ENCODE measurements around the gene LY6G6F. TPM values are rescaled to one million over a fixed set of nuclear protein-coding genes. Genes with fewer than 3 reads are reported as not detected.

The LY6G6F gene
- total RNA-seq, 2 experiments from 2014 or later, result not detected

DNA sequence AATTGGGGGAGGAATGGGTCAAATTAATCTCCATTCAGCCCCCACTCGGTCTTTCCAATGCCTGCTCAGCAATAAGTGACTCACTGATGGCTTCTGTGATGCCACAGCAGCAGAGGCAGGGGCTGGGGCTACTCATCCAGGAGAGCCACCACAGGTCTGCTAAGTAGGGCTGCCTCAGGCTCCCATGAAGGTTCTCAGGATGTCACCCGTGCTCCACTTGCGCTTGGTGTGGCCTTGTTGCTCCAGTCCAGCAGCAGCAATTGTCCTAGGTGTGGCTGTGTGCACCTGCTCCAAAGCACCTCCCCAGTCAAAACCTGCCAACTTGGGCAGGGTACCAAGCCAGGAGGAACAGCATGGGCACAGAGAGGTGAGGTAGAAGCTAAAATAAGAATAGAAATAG lies 15.5 kb downstream of the LY6G6F start:
- ATAC-seq (no peak), DNase-seq (no peak)
- no peak overlapping the region for H3K27ac Mint-ChIP-seq
- POLR2A ChIA-PET, result interaction anchor here (1.9 to 2.1 kb wide), 2 partner anchors 44 to 58 kb away, joined by 5 to 6 read pairs; partner anchors contain the start of gene GPANK1
- H3K4me3 Mint-ChIP-seq, result no peak overlapping the region
- H3K27me3 Mint-ChIP-seq, result no peaks in the 10 kb centered on the region
- peaks cover 25% of the 10 kb centered on the region for H3K4me1 Mint-ChIP-seq (ENCODE audit: low read depth)
- intact Hi-C loops (cut with micrococcal nuclease), result no loop called here
- TF ChIP-seq, protein P1, sequence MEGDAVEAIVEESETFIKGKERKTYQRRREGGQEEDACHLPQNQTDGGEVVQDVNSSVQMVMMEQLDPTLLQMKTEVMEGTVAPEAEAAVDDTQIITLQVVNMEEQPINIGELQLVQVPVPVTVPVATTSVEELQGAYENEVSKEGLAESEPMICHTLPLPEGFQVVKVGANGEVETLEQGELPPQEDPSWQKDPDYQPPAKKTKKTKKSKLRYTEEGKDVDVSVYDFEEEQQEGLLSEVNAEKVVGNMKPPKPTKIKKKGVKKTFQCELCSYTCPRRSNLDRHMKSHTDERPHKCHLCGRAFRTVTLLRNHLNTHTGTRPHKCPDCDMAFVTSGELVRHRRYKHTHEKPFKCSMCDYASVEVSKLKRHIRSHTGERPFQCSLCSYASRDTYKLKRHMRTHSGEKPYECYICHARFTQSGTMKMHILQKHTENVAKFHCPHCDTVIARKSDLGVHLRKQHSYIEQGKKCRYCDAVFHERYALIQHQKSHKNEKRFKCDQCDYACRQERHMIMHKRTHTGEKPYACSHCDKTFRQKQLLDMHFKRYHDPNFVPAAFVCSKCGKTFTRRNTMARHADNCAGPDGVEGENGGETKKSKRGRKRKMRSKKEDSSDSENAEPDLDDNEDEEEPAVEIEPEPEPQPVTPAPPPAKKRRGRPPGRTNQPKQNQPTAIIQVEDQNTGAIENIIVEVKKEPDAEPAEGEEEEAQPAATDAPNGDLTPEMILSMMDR (IDR thresholded peaks at IDR 0.05), result no peak
- CTCF ChIA-PET, result interaction anchor here (1.2 kb wide), 1 partner anchor 34 kb away, joined by 3 read pairs; no protein-coding TSS in a partner anchor
- no peaks in the 10 kb centered on the region for H3K9me3 Mint-ChIP-seq
- no peaks in the 10 kb centered on the region for H3K36me3 Mint-ChIP-seq (ENCODE audit: low read depth)

GRCh38 chr6:31723245-31723979 lies 16.7 kb downstream of the LY6G6F start, which contains the start of gene MPIG6B:
MPIG6B (plus strand) TSS chr6:31723373; CDS start chr6:31723384, 11 bp downstream.
- no peak for DNase-seq
- no peak for ATAC-seq
- POLR2A ChIA-PET, result interaction anchor here (0.8 to 2.1 kb wide), 6 partner anchors 9 to 83 kb away, joined by 3 to 5 read pairs (median 4); partner anchors contain the start of genes LSM2 and LY6G6D

DNA sequence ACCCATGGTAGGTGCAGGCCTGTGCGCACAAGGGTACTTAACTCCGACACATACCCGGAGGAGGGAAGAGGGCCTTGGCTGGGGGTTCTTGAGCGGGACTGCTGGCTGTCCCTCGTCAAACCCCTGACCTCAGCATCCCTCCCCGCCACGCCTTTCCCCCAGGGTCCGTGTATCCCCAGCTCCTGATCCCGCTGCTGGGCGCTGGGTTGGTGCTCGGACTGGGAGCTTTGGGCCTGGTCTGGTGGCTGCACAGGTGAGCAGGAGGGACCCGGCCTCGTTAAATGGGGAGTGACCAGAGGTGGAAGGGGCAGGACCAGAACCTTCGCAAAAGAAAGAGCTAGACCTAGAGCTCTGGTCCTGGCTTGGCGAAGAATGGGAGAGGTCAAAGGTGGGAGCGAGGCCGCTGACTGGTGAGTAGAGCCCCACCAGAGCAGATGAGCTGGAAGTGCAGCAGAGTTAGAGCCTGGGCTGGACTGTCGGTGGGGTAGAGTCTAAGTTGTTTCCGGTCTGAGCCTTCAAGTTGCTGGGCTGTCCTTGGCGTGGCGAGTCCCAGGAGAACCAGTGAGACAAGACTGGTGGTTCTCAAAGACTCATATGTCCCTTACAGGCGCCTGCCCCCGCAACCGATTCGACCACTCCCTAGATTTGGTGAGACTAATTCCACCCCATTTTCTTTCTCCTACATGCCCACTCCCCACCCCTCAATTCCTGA lies 17.5 kb downstream of the LY6G6F start:
- TF ChIP-seq, protein P1 (IDR thresholded peaks at IDR 0.05), result no peak
- no peak for ATAC-seq
- peaks cover 1% of the 10 kb centered on the region for H3K36me3 Mint-ChIP-seq (ENCODE audit: low read depth)
- intact Hi-C loops (cut with micrococcal nuclease), result no loop called here
- H3K27ac Mint-ChIP-seq, result no peak overlapping the region
- H3K4me3 Mint-ChIP-seq, result no peak overlapping the region
- POLR2A ChIA-PET, result interaction anchor here (0.7 to 1.3 kb wide), 3 partner anchors 9 to 183 kb away, joined by 3 to 4 read pairs (median 4); partner anchors contain the start of gene LY6G6D
- H3K27me3 Mint-ChIP-seq, result no peaks in the 10 kb centered on the region
- peaks cover 41% of the 10 kb centered on the region for H3K4me1 Mint-ChIP-seq (ENCODE audit: low read depth)
- no peak for DNase-seq
- CTCF ChIA-PET, result interaction anchor here (1.0 to 1.7 kb wide), 4 partner anchors 11 to 83 kb away, joined by 3 to 5 read pairs (median 3); partner anchors contain the start of gene LSM2
- H3K9me3 Mint-ChIP-seq, result no peaks in the 10 kb centered on the region

More at GRCh38 chr6:31723245-31723979, 16.7 kb downstream of the LY6G6F start, which contains the start of gene MPIG6B:
- intact Hi-C loops (cut with micrococcal nuclease), result no loop called here
- TF ChIP-seq, protein P1 (IDR thresholded peaks at IDR 0.05), result no peak
- CTCF ChIA-PET, result interaction anchor here (1.0 to 1.7 kb wide), 3 partner anchors 12 to 84 kb away, joined by 3 to 5 read pairs (median 3); partner anchors contain the start of gene LSM2
- H3K4me1 Mint-ChIP-seq (ENCODE audit: low read depth), result peaks cover 36% of the 10 kb centered on the region
- H3K4me3 Mint-ChIP-seq, result no peak within 1 kb of the TSS
- peaks cover 1% of the 10 kb centered on the region for H3K36me3 Mint-ChIP-seq (ENCODE audit: low read depth)
- H3K9me3 Mint-ChIP-seq, result no peaks in the 10 kb centered on the region
- no peak within 1 kb of the TSS for H3K27ac Mint-ChIP-seq
- no peaks in the 10 kb centered on the region for H3K27me3 Mint-ChIP-seq

GRCh38 chr6:31725502-31726350 lies 19.1 kb downstream of the LY6G6F start:
- Mint-ChIP-seq H3K27me3 (no peaks in the 10 kb centered on the region), H3K36me3 (ENCODE audit: low read depth) (peaks cover 8% of the 10 kb centered on the region), H3K4me1 (ENCODE audit: low read depth) (peaks cover 54% of the 10 kb centered on the region), H3K4me3 (no peak overlapping the region), H3K9me3 (no peaks in the 10 kb centered on the region), H3K27ac (no peak overlapping the region)
- POLR2A ChIA-PET, result interaction anchor here (1.0 to 2.0 kb wide), 2 partner anchors 11 to 87 kb away, joined by 4 to 7 read pairs; partner anchors contain the start of gene CLIC1
- intact Hi-C loops (cut with micrococcal nuclease), result no loop called here
- ATAC-seq (no peak), DNase-seq (no peak)
- CTCF ChIA-PET, result interaction anchor here (1.0 to 6.5 kb wide), 5 partner anchors 36 to 105 kb away, joined by 3 to 35 read pairs (median 3); no protein-coding TSS in a partner anchor
- TF ChIP-seq, protein P1 (IDR thresholded peaks at IDR 0.05), result no peak

All from activated CD8-positive, alpha-beta T cell treated with anti-CD3 and anti-CD28 coated beads for 36 hours (primary cell).